ENCODE data around the gene PHF12.
A peak's percentile ranks its signal among the peaks of the same experiment; 100 is the strongest.
"Not testable (repeated sequence)": the region's sequence is repeated elsewhere in the genome, so short reads cannot be mapped to it uniquely, and the experiment has no call there.

PHF12 gene

DNA sequence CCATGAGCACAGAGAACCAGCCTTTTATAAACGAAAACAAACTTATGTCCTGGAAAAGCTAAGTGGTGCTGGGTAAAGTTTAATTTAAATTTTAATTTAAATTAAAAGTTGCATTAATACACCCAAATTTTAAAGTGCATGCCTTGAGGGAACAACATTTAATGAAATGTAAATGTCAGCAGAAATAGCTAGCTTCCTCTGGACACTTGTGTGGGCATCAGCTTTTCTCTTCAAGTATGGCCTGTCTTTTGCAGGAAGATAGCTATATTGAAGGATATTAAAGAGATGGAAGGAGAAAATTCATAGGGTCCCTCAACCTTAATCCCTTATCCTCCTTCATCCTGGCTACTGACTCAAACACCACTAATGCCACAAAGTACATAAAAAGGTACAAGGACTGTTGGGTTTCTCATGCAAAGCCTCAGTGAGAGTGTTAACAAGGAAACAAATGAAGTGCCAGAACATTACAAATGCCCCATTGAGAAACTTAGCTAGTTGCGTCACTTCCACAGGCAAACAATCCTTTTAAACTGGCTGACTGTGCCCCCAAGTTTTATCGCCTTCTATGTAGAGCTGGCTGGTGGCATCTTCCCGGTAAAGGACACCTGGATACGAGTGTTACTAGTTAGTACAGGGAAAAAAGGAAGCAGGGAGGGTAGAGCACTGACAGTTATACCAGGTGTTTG is 14.1 kb downstream of the PHF12 start:
- DNase-seq = peak in 25 of 58 donors; percentile 8 to 85 (median 39)

GRCh38 chr17:28935744-28936460 is 15.4 kb downstream of the PHF12 start:
- DNase-seq = peak in 1 of 58 donors; percentile 3

DNA sequence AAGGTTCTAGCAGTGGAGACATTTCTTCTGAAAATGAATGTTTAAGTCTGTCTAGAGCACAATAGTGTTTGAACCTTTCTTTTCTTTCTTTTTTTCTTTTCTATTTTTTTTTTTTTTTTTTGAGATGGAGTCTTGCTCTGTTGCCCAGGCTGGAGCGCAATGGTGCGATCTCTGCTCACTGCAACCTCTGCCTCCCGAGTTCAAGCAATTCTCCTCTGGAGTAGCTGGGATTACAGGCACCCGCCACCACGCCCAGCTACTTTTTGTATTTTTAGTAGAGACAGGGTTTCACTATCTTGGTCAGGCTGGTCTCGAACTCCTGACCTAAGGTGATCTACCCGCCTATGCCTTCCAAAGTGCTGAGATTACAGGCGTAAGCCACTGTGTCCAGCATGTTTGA is 16.8 kb downstream of the PHF12 start:
- not testable (repeated sequence) for DNase-seq

GRCh38 chr17:28929787-28930186 is 21.5 kb downstream of the PHF12 start:
- no peak for DNase-seq

DNA sequence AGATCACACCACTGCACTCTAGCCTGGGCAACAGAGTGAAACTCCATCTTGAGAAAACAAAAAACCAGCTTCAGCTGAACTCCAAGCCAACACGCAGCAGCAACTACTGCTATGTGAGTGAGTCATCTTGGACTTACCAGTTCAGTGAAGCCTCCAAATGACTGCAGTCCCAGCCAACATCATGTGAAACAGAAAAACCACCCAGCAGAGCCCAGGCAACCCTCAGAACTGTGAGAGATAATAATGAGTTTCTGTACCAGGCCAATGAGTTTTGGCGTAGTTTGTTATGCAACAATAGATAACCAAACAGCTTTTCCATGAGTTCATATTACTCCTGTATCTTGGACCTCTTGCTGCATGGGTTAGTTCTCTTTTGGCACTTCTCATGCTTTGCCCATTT is 23.3 kb downstream of the PHF12 start:
- no peak for DNase-seq

DNA sequence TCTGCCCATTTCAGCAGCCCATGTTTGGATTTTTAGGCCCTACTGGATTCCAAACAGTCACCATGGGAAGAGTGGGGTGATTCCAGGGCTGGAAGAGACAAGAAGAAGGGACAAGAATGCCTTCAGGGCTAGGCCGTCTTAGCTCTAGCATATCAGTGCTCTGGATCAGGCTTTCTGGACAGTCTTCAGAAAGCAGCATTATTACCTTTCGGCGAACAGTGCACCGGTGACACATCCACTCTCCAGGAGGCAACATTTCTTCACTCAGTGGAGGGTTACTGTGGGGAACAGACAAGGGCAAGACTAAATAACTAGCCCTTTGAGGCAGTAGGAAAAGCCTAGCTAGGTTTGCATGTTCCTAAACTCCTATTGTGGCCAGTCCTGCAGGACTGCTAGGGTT is 24.5 kb downstream of the PHF12 start:
- no peak for DNase-seq

DNA sequence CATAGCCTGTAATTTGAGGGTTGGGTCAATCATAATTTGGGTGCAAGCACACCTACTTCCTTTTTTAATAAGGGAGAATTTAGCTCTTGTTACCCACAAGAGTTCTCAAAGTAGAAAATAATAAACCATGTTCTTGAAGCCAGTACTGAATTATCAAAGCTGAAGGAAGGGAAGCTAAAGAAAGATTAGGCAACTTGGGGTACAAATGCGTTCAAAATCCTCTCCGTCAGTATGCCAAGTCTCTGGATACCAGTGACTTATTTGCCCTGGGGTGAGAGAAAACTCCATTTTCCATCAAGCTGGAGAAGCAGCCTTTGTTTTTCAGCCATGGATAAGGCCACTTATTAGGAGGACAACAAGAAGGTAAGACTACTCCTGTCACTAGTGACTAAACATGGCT is 25.0 kb downstream of the PHF12 start:
- no peak for DNase-seq

GRCh38 chr17:28925912-28926365 is 25.4 kb downstream of the PHF12 start:
- no peak for DNase-seq

DNA sequence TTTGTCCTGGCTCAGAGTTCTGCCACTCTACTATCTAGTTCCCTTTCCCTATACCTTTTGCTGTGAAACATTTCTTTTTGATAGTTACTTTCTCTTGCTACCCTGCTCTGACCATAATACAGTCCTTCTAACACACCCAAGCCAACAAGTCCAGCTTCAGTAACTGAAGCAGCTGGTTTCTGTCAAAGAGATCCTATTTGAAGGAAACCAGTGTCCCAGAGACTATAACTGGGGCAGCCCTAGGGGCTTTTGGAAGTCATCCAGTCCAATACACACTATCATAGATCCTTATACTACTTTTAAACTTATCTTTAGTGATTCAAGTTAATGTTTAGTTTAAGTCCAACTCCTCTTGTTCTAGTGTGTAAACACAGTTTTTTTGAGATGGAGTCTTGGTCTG is 31.1 kb downstream of the PHF12 start:
- no peak for DNase-seq

- no peak for DNase-seq
Observed at GRCh38 chr17:28918295-28918694, 33.0 kb downstream of the PHF12 start.

GRCh38 chr17:28917465-28917864 is 33.9 kb downstream of the PHF12 start:
- no peak for DNase-seq

DNA sequence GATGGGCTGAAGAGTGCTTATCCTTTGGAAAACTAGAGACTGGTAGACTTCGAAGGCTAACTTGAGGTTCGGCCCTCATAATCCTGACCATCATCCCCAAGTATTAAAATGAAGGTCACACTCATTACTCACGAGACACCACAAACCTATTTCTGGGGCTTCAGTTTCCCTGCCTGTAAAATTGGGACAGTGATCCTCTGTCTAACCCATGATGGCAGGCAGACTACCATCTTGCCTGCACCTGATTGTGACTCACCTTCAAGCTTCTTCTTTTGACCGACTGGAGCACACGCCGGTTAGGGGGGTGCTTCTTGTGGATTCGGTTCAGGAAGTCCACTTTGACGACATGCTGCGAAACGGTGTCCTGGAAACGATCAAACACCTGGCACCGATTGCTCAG is 34.3 kb downstream of the PHF12 start:
- no peak for DNase-seq

- peak in 20 of 58 donors; percentile 5 to 38 (median 22) for DNase-seq
Observed at GRCh38 chr17:28916302-28916934, 34.9 kb downstream of the PHF12 start.

DNA sequence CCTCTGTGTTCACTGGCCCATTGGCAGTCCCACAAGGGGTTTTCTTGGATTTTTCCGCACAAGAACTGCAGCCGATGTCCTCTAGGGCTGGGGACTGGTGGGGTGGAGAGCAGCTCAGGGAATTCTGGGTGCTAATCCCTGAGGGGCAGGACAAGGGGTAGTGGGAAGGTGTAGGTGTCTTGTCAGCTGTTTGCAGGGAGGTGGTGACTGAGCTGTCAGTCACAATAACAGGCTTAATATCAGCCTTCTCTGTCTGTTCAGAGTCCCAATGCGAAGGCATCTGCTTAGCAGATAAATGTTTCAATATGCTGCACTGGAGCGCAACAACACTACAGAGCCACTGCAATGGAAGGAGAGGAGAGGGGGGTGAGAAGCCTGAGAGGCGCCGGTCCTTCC is 38.4 kb downstream of the PHF12 start:
- DNase-seq = no peak

GRCh38 chr17:28912281-28912937 is 38.9 kb downstream of the PHF12 start:
- peak in 19 of 58 donors; percentile 6 to 66 (median 30) for DNase-seq

GRCh38 chr17:28911411-28912045 is 39.8 kb downstream of the PHF12 start:
- DNase-seq = no peak

GRCh38 chr17:28910534-28910933 is 40.8 kb downstream of the PHF12 start:
- DNase-seq = no peak

GRCh38 chr17:28908640-28909167 is 42.6 kb downstream of the PHF12 start:
- DNase-seq = peak in 10 of 58 donors; percentile 9 to 44 (median 22)

GRCh38 chr17:28907709-28908475 is 43.4 kb downstream of the PHF12 start:
- no peak for DNase-seq
